ENCODE results near the gene ARAP3.
"Not testable (repeated sequence)": the region's sequence is repeated elsewhere in the genome, so short reads cannot be mapped to it uniquely, and the experiment has no call there.

The ARAP3 gene

GRCh38 chr5:141637767-141638419 is 44.1 kb downstream of the ARAP3 start:
- peak in 2 of 4 experiments; percentile 32 to 50 for DNase-seq

- DNase-seq = peak in 3 of 4 experiments; percentile 34 to 45 (median 45)
These were observed 44.8 kb downstream of the ARAP3 start for GRCh38 chr5:141637123-141637766.

- DNase-seq = peak; percentile 83 to 92 (median 90)
These were observed 45.5 kb downstream of the ARAP3 start, which contains the start of the genes HDAC3 and RELL2 for GRCh38 chr5:141636413-141637122. TSS of gene HDAC3 (minus strand) at chr5:141636849. CDS start at chr5:141636790, 59 bp downstream. TSS of gene RELL2 (plus strand) at chr5:141636997. CDS start at chr5:141638226, 1,229 bp downstream.

- no peak for DNase-seq
These were observed 46.0 kb downstream of the ARAP3 start for GRCh38 chr5:141636106-141636412.

- DNase-seq = no peak
These were observed 46.4 kb downstream of the ARAP3 start for GRCh38 chr5:141635646-141636045.

- DNase-seq = no peak
These were observed 47.3 kb downstream of the ARAP3 start for GRCh38 chr5:141634720-141635119.

GRCh38 chr5:141633871-141634561 is 48.0 kb downstream of the ARAP3 start:
- no peak for DNase-seq

GRCh38 chr5:141632650-141633049 is 49.4 kb downstream of the ARAP3 start:
- no peak for DNase-seq

- no peak for DNase-seq
These were observed 51.4 kb downstream of the ARAP3 start for GRCh38 chr5:141630570-141631140.

- no peak for DNase-seq
These were observed 53.7 kb downstream of the ARAP3 start for GRCh38 chr5:141628175-141628788.

GRCh38 chr5:141623611-141624010 is 58.4 kb downstream of the ARAP3 start:
- no peak for DNase-seq

GRCh38 chr5:141623186-141623585 is 58.8 kb downstream of the ARAP3 start:
- DNase-seq = no peak

GRCh38 chr5:141618804-141619554 is 63.1 kb downstream of the ARAP3 start, which contains the start of gene DIAPH1:
TSS of gene DIAPH1 (minus strand) at chr5:141619000. CDS start at chr5:141618914, 86 bp downstream.
- DNase-seq = peak; percentile 94 to 97 (median 96)

- DNase-seq = peak in 2 of 4 experiments; percentile 37 to 39
These were observed 63.8 kb downstream of the ARAP3 start for GRCh38 chr5:141618030-141618803.

- DNase-seq = no peak
These were observed 64.4 kb downstream of the ARAP3 start for GRCh38 chr5:141617682-141618029.

GRCh38 chr5:141617128-141617527 is 64.9 kb downstream of the ARAP3 start:
- no peak for DNase-seq

- no peak for DNase-seq
These were observed 65.9 kb downstream of the ARAP3 start for GRCh38 chr5:141615991-141616720.

GRCh38 chr5:141613344-141613743 is 68.7 kb downstream of the ARAP3 start:
- DNase-seq = no peak

- no peak for DNase-seq
These were observed 70.7 kb downstream of the ARAP3 start for GRCh38 chr5:141611289-141611688.

- not testable (repeated sequence) for DNase-seq
These were observed 72.1 kb downstream of the ARAP3 start for GRCh38 chr5:141609921-141610320.
